Gastrocnemius medialis (tissue), 4 donors: Measurements from ENCODE around the gene NTM.

Experiments used
- POLR2A ChIP-seq, 2 donors: fragments of 450-650 bp; IDR thresholded peaks; one replicate each; pipeline ENCODE4 v1.6.1; 2017; ENCODE audit warnings: antibody characterized with exemption in 2 of 2, mild to moderate bottlenecking in 2 of 2, moderate library complexity in 2 of 2
- TF ChIP-seq, protein P1 (sequence below), 5 experiments: fragments of 450-650 bp in 3 of 5; fragments of 200-600 bp in 2 of 5; sonication (generic) in 2 of 5; IDR thresholded peaks in 4 of 5; conservative IDR thresholded peaks in 1 of 5; 1 replicate in 4 of 5; 2 replicates in 1 of 5; pipeline ENCODE4 v1.5.1; 2016 to 2019; ENCODE audit warnings: antibody characterized with exemption in 5 of 5, mild to moderate bottlenecking in 3 of 5, moderate library complexity in 3 of 5

DNA sequence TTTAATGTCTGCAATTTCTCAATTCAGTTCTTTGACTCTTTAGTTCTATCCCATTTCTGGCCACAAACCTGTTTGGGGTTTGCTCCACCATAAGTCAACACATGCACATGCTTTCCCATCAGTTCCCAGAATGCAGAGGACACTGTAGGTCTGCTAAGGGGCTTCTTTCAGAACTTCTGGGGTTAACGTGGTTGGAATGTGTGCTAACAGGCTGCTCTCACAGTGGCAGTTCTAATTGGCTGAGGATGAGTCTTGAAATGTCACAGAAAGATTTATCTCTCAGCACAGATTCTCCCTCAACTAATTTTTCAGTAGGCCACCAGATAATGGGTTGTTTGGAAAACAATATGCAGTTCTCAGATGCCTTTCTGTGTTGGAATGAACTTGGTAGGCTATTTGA, 703.4 kb downstream of the NTM start:
- TF ChIP-seq, protein P1, sequence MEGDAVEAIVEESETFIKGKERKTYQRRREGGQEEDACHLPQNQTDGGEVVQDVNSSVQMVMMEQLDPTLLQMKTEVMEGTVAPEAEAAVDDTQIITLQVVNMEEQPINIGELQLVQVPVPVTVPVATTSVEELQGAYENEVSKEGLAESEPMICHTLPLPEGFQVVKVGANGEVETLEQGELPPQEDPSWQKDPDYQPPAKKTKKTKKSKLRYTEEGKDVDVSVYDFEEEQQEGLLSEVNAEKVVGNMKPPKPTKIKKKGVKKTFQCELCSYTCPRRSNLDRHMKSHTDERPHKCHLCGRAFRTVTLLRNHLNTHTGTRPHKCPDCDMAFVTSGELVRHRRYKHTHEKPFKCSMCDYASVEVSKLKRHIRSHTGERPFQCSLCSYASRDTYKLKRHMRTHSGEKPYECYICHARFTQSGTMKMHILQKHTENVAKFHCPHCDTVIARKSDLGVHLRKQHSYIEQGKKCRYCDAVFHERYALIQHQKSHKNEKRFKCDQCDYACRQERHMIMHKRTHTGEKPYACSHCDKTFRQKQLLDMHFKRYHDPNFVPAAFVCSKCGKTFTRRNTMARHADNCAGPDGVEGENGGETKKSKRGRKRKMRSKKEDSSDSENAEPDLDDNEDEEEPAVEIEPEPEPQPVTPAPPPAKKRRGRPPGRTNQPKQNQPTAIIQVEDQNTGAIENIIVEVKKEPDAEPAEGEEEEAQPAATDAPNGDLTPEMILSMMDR (IDR thresholded peaks at IDR 0.05 in 4 of 5, conservative IDR thresholded peaks at IDR 0.05 in 1 of 5): no peak
- no peak for TF ChIP-seq POLR2A (IDR thresholded peaks at IDR 0.05)
